Activated CD4-positive, alpha-beta T cell treated with anti-CD3 and anti-CD28 coated beads, Interleukin-10, Interleukin-2, amounts not matched to agents 100 ng/mL and 50 ng/mL, durations not matched to agents 16 hours and 8 hours (primary cell): ENCODE results near the gene SUGCT.
A peak's percentile ranks its signal among the peaks of the same experiment; 100 is the strongest.
"Not testable (repeated sequence)": the region's sequence is repeated elsewhere in the genome, so short reads cannot be mapped to it uniquely, and the experiment has no call there.

Experiments
- DNase-seq: peaks from one replicate; pipeline ENCODE4 v3.0.0-alpha.2; 2020

SUGCT gene

DNA sequence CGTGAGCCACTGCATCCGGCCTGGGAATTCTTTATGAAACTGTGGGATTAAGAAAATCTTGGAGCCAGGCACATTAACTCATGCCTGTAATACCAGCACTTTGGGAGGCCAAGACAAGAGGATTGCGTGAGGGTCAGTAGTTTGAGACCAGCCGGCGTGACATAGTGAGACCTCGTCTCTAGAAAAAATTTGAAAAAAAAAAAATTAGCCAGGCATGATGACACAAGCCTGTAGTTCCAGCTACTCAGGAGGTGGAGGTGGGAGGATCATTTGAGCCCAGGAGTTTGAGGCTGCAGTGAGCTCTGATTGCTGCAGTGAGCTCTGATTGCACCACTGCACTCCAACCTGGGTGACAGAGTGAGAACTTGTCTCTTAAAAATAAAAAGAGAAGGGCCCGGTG, 69.8 kb downstream of the SUGCT start:
- no peak for DNase-seq

DNA sequence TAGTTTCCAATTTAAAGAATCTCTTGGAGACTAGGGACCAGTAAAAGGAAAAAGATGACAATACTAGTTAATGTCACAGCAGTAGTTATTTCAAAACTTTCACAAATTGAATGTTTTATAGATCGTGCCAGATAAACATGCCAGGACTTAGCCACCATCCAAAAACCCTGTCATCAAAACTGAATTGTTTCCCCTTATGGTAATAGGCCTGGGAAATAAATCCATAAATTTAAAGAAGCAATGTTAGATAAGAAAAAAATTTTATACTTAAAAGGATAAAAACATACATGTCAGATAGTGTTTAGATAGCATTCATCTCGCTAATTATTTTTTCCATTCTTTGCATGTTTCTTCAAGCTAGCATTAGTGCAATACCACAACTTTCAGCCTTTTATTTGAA, 71.2 kb downstream of the SUGCT start:
- DNase-seq, result peak; percentile 13

DNA sequence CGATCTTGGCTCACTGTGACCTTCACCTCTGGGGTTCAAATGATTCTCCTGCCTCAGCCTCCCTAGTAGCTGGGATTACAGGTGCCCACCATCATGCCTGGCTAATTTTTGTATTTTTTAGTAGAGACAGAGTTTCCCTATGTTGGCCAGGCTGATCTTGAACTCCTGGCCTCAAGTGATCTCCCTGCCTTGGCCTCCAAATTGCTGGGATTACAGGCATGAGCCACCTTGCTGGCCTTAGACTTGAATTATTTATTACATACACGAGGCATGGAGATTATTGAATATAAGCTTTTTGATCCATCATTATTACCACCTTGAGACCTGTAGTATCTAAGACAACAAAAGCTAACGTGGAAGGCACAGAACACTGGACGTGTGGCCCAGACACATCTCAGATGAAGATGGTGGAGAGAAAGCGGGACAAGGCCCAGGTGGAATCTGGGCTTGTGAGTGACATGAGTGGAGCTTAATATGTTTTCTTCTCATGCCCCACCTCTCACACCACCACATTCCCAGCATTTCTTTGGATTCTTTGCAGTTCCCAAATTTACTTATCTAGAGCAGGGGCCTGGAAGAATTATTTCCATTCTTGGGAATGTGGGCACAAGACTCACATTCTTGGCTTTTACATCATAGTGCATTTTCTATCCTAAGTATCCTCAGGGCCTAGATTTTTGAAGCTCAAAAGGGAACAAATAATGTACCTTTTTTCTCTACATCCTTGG, 76.6 kb downstream of the SUGCT start:
- DNase-seq, result no peak

DNA sequence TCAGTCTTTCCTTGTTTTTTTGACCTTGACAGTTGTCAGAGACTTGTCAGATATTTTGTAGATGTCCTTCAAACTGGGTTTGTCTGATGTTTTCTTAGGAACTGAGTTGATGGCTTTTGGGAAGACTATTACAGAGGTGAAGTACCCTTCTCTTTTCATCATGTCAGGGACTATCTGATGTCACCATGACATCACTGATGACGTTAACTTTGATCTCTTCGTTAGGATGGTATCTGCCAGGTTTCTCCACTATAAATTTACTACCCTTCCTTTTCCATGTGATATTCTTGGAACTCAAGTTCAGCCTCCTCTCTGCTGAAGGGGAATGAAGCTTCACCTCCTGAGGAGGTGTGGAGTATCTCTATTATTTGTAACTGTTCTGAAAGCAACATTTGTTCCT, 78.5 kb downstream of the SUGCT start:
- no peak for DNase-seq

DNA sequence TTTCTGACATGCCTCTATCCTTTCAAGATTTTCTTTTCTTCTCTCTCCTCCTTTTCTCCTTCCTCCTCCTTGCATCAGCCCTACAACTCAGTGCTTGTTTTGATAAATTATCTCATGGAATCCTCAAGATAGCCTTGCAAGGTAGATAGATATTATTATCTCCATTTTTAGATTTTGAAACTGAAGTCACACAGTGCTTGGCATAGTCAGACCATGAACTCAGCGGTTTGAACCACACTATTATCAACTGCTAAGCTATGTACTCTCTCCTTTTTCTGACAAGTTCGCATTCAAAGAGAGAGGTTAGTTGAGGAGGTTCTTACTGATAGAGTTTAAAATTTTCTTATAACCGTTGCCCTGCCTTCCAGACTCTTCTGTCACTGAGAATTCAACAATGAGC, 79.1 kb downstream of the SUGCT start:
- no peak for DNase-seq

DNA sequence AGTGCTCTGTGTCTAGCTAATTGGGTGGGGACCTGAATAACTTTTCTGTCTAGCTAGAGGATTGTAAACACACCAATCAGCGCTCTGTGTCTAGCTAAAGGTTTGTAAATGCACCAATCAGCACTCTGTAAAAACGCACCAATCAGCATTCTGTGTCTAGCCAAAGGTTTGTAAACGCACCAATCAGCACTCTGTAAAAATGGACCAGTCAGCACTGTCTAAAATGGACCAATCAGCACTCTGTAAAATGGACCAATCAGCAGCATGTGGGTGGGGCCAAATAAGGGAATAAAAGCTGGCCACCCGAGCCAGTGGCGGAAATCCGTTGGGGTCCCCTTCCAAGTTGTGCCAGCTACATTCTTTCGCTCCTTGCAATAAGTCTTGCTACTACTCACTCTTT, 83.8 kb downstream of the SUGCT start:
- DNase-seq, result not testable (repeated sequence)

DNA sequence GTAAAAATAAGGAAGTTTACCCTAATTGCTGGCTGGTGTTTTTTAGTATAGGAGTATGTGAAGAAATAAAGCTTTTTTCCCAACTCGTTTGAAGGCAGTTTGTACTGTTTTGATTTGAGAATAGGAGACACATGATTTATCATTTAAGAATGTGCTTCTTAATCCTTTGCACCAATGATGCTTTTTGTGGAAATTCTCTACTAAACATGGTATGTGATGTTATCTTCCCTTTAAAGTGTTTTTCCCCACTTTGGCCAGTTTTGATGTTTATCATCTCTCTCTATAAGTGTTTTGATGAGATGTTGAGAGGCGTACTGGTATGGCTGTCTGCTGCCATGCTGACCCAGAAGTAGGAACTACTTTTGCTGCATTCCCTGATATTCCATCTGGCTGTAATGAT, 85.1 kb downstream of the SUGCT start:
- no peak for DNase-seq

DNA sequence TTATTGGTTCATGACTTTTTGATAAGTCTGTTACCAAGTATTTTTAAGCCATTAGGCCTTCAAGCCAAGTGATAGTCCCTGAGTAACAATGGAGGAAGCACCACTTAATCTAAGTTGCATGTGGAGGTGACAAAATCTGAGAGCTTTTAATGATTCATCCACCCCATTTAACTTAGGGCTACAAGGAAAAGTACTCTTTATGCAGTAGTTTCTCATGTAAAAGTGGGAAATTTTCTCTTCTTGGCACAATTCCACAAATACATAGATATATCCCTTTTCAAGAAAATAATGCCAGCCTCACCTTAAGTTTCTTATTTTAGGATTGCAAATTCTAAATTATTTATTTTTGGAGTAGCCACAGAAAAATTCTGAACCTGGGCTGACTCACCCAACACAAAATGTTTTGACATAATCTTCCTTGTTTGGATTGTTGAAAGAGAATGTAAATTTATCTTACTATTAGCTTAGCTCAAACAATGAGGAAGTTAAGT, 85.7 kb downstream of the SUGCT start:
- DNase-seq, result no peak

DNA sequence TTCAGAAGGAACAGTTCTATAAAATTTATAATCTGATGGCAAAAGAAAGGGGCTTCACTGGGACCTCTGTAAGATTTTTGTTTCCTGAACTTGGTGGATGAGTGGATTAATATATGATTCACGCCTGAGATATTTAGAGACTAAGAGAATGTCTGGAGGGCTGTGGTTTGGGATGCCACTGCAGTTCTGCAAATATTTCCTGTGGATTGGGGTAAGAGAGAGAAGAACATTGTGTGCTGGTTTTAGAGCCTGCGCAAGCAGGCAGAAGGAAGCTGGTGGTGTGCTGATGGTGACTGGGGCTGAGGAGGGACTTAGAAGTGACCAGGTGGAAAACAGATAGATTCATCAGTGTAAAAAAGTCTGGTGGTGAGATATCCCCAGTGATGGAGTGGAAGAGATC, 87.0 kb downstream of the SUGCT start:
- DNase-seq, result no peak

DNA sequence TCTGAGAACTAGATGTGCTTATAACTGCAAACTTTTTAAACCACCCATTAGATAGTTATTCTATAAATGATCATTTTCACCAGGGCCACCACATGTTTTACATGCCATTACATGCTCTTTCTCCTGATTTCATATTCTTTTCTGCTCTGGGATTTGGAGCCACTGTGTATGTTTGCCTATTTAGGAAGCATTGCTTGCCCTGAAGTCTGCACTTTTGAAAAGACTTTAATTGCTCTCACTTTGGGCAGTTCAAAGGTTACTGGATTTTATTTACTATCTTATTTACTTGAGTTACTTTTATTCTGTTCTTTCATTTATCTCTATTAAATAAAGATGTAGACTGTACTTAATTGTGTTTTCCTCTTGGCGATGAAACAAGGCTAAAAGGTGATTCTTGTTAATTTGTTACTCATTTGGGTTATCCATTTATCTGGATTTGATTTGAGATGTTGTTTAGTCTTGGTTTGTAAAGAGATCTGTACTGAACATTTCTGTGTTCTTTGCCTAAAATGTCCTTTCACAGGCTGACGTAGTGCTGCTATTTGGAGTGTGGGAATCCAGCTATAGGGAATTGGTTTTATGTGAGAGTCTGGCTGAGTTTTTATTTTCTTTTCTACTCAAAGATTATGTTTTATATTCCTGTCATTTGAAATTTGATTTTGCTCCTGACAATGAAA, 88.8 kb downstream of the SUGCT start:
- no peak for DNase-seq

DNA sequence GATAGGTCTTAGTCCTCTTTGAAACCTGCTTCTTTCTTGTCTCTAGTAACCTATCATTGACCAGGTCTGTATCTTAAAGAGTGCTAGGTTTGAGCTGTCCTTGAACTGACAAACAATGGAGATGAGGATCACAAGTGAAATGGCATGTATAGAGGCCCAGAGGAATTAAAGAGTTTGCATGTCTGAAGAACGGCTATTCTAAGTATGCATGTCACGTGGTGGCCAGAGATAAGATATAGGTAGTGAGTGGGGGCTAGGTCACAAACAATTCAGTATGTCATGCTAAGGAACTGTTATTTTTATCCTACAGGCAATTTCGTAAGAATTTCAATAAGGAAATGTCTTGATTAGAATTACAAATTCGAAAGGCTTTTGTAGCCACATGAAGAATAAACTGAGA, 95.3 kb downstream of the SUGCT start:
- no peak for DNase-seq

DNA sequence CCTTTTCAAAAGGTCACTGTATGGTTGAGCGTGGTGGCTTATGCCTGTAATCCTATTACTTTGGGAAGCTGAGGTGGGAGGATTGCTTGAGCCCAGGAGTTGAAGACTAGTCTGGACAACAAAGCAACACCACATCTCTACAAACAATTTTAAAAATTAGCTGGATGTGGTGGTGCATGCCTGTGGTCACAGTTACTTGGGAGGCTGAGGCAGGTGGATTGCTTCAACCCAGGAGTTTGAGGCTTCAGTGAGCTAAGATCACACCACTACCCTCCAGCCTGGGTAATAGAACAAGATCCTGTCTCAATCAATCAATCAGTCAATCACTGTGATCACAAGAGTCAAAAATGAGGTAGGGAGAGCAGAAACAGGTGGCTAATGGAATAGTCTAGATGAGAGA, 97.0 kb downstream of the SUGCT start:
- no peak for DNase-seq

DNA sequence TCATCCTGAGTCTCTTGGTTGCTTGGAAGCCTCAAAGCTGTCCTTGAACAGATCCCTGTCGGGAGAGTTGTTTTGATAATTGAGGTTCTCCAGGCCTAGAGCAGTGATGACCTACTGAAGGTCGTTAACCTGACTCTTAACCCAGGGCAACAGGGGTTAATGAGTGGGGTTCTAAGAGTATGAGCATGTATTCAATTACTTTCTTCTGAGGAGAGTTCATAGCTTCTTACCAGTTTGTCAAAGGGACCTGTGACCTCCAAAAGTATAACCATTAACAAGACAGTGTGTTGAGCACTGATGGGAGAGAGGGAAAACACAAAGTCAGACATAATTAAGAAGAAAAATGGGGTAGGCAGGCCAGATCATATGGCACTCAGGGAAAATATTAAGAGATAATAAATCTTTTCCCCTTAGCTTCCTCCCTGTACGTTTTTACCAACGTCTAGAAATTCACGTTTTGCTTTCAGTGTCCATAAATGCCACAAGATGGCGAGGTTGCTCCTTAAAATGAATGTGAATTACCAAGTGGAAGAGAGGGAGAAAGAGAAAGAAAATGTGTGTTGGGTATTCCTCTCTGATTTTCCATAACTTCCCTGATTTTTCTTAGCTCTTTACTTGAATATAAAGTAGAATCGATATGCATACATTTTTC, 97.6 kb downstream of the SUGCT start:
- peak; percentile 24 for DNase-seq

DNA sequence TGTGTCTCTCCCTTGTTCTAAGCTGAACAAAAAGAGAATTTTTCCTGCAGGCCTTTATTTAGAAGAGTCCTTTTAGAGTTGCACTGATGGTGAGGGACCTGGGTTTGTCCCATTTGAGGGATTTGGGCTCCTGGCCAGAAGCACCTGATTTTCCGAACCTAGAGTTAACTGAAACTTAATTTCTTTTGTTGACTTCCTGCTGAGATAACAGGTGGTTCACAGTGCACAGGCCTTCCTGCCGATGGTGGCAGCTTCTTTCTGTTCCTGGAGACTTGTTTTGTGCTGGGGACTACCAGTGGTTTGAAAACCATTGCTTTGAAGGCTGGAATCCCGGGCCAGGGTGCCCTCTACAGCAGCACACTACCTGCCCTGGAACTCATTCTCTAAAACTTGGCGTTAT, 99.2 kb downstream of the SUGCT start:
- DNase-seq, result no peak

DNA sequence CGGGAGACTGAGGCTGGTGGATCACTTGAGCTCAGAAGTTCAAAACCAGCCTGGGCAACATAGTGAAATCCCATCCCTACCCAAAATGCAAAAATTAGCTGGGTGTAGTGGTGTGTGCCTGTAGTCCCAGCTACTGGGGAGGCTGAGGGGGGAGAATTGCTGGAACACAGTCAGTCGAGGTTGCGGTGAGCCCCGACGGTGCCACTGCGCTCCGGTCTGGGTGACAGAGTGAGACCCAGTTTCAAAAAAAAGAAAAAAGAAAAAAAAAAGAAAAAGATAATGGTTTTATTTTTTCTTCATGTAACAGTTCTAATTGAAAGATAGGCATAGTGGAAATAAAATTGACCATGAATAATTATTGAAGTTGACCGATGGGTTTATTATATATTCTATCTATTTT, 99.9 kb downstream of the SUGCT start:
- DNase-seq, result no peak

DNA sequence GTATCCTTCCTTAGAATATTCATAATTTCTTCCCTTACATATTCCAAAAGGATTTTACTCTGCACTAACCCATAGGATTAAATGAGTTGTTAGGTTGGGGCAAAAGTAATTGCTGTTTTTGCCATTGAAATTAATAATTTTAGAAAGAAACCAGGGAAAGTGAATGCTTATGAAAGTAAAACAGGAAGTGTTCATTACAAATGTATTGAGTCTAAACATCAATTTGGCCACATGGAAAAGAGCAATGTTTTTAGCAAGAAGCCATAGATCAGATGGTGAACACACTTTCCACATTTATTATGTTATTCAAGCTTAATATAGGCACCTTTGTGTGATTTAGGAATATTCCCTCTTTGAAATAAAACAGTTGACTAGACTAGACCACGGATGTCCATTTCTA, 102.9 kb downstream of the SUGCT start:
- no peak for DNase-seq

DNA sequence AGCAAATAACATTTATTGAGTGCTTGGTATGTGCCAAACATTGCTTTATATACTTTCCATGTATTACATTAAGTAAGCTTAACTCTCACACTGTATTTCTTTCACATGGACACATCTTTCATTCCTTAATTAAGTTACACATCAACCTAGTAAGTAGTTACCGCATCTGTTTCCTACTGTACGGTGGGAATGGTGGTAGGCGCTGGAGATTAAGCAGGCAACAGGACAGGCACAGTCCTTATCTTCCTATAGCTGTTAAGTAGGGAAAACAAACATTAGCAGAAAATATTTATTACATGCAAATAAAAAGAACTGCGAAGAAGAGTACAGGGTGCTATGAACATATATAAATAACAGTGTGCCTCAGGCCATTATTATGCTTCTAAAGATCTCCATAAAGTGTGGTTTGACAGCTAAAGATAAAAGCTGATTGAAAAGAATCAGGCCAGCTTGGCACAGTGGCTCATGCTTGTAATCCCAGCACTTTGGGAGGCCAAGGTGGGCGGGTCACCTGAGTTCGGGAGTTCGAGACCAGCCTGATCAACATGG, 105.0 kb downstream of the SUGCT start:
- DNase-seq, result no peak

DNA sequence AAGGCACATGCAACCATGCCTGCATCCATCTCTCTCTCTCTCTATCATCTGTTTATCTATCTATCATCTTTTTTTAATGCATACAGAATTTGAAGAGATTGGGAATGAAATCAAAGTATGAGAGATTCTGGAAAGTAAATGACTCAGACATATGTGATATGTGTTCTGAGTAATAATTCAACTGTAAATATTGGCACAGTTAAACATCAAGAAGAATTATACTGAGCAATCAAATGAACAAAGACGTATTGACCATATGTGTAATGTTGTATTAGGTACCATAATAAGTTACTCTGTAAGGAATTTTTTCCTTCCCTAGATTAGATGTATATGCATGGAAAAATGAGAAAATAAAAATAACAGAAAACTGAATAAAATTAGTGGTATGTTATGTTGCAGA, 108.3 kb downstream of the SUGCT start:
- DNase-seq, result no peak

DNA sequence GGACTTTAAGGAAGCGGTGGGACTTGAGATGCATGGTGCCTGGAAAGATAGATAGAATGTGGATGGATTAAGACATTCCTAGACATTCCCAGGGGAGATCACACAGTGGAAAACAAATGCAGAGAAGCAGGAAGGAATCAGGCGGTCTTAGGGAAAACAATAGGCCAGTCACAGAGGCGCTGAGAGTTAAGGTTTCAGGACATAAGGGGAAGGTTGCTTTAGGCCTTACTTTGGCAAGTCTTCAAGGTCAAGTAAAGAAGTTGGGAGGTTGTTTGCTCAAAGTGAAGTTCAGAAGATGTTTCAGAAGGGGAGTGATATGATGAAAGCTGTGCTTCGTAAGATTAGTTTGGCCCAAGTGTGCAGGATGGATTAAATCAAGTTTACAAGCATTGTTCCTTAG, 109.4 kb downstream of the SUGCT start:
- no peak for DNase-seq

DNA sequence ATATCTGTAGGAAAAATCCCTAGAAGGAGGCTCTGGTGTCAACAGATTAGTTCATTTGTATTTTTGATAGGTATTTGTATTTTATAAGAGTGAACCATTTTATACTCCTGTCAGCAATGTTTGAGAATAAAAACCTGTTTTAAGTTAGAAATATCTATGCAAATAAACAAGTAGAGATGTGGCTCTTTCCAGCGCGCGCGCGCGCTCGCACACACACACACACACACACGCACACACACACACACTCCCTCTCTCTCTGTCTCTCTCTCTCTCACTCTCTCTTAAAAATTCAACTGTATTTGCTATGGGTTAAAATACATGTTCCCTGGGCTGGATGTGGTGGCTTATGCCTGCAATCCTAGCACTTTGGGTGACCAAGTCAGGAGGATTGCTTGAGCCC, 113.9 kb downstream of the SUGCT start:
- DNase-seq, result no peak

DNA sequence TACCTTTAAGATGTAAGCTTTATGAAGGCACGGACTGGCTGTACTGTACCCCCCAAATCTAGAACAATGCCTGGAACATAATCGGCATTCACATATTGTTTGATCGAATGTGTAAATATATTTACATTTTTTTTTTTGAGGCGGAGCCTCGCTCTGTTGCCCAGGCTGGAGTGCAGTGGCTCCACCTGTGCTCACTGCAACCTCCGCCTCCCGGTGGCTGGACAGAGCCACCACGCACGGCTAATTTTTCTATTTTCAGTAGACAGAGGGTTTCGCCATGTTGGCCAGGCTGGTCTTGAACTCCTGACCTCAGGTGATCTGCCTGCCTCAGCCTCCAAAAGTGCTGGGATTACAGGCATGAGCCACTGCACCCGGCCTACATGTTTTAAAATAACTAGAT, 118.6 kb downstream of the SUGCT start:
- not testable (repeated sequence) for DNase-seq

DNA sequence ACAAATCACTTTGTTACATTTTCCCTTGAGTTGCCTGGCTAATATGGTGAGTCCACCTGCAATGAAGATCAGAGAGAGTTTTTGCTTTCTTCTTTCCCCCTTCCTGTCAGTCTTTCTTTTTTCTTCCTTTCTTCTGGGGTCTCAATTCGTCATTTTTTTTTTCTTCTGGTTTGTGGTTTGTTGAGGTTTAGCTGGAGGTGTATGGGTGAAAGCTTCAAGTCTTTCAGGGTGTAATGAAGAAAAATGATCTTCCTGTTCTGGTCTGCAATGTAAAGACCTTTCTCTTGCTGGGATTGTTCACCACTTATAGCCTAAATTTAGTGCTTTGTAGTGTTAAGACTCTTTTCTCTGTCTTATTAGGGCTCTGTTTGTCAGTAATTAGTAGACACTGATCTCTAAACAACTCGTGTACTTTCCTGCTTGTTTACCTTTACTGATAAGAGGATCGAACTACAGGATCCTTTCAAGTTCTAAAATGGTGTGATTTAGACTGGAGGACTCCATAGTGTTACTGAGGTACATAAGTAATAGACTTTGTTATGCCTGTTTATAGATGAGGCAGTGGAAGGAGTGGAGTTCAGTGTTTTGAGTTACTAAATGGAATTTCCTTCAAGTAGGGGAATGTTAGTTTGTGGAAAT, 129.1 kb downstream of the SUGCT start:
- no peak for DNase-seq

DNA sequence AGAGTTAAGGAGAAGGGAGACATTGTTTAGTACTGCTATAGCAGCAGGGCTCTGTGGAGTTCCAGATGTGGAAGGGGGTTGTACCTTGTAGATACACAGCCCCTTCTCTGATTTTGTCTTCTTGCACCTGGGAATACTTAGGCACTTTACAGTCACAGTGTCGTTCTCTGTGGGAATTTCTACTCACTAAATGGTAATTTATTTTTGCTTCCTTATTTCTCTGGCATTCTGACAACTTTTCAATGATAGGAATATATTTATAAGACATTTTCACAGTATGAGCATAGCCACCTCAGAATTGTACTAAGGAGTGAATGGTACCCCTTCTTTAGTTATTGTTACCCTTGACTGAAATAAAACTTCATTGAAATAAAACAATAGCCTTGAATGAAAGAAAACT, 132.8 kb downstream of the SUGCT start:
- DNase-seq, result no peak
